A549 (cell line): ENCODE data around the gene NTN5. TPM values are rescaled to one million over a fixed set of nuclear protein-coding genes. Genes with fewer than 3 reads are reported as not detected.

ENCODE experiments used
- ATAC-seq, 2 experiments: fragments of 200-7000 bp in 1 of 2; fragments of >200 bp in 1 of 2; cut with Nextera tagmentation in 1 of 2; cut with Tn5 transposase in 1 of 2; 3 replicates each; pipeline versions ENCODE4 v1.8.0 to v1.9.1; 2018 to 2020; ENCODE audit warnings: mild to moderate bottlenecking in 1 of 2, moderate library complexity in 1 of 2
- CTCF ChIA-PET: fragments of 300-600 bp; sonication (Branson Sonifier 250); formaldehyde crosslinking; extraction: SDS; loops from one replicate; lab custom pipeline; 2021; ENCODE audit warnings: antibody characterized with exemption, inconsistent platforms; lab: Yijun Ruan, JAX
- POLR2A ChIA-PET: fragments of 350-600 bp; formaldehyde crosslinking; extraction: SDS; loops from one replicate; lab custom pipeline; 2021; ENCODE audit warnings: antibody characterized with exemption, inconsistent platforms; lab: Yijun Ruan, JAX
- DNase-seq, 2 experiments: peaks; one replicate each; pipeline versions ENCODE4 v3.0.0 to v3.0.0-alpha.2; 2011 to 2016; ENCODE audit warnings: low read depth in 1 of 2, low spot score in 1 of 2
- FAIRE-seq: peaks from 2 replicates; lab custom pipeline; 2011; peaks lifted over from hg19 to GRCh38; lab: Jason Lieb, UNC
- H3K27ac ChIP-seq, 2 experiments: fragments of >200 bp; sonication (Bioruptor Twin); formaldehyde crosslinking; 3 replicates each; pipeline ENCODE4 v1.5.1; 2016 to 2017
- H3K4me1 ChIP-seq: fragments of >200 bp; sonication (Bioruptor Twin); formaldehyde crosslinking; 3 replicates; pipeline ENCODE4 v1.6.1; 2016
- H3K4me2 ChIP-seq: fragments of >200 bp; sonication (Bioruptor Twin); formaldehyde crosslinking; 3 replicates; pipeline ENCODE4 v1.6.1; 2016
- H3K4me3 ChIP-seq: fragments of >200 bp; sonication (Bioruptor Twin); formaldehyde crosslinking; 3 replicates; pipeline ENCODE4 v1.5.1; 2016
- H3K9me3 ChIP-seq: fragments of >200 bp; sonication (Bioruptor Twin); formaldehyde crosslinking; 3 replicates; pipeline ENCODE4 v1.6.1; 2016
- CBX2 ChIP-seq: fragments of 200-600 bp; sonication (generic); IDR thresholded peaks from 2 replicates; pipeline ENCODE4 v1.6.1; 2016; ENCODE audit warnings: low read depth, mild to moderate bottlenecking, borderline replicate concordance
- CEBPB ChIP-seq, 2 experiments: fragments of >200 bp in 1 of 2; sonication (Bioruptor Twin) in 1 of 2; formaldehyde crosslinking in 1 of 2; IDR thresholded peaks; 2 replicates each; pipeline ENCODE4 v1.6.1; 2012 to 2016
- CHD4 ChIP-seq: fragments of 200-600 bp; sonication (generic); IDR thresholded peaks from 2 replicates; pipeline ENCODE4 v1.6.1; 2016; ENCODE audit warnings: antibody characterized with exemption, mild to moderate bottlenecking, borderline replicate concordance
- EHF ChIP-seq: fragments of 250-450 bp; sonication (Bioruptor Pico); IDR thresholded peaks from 2 replicates; pipeline ENCODE4 v1.5.0; 2020; ENCODE audit warnings: mild to moderate bottlenecking
- FOXS1 ChIP-seq: fragments of 250-450 bp; sonication (Bioruptor Pico); IDR thresholded peaks from 2 replicates; pipeline ENCODE4 v1.5.0; 2020; ENCODE audit warnings: mild to moderate bottlenecking, moderate library complexity
- HDAC2 ChIP-seq: fragments of 200-600 bp; sonication (generic); IDR thresholded peaks from 2 replicates; pipeline ENCODE4 v1.6.1; 2016
- HOXB5 ChIP-seq: fragments of 250-450 bp; sonication (Bioruptor Pico); IDR thresholded peaks from 2 replicates; pipeline ENCODE4 v1.5.0; 2020; ENCODE audit warnings: mild to moderate bottlenecking, moderate library complexity
- JUNB ChIP-seq: fragments of >200 bp; sonication (Bioruptor Twin); formaldehyde crosslinking; IDR thresholded peaks from 2 replicates; pipeline ENCODE4 v1.6.1; 2016
- MAFK ChIP-seq: fragments of 450-650 bp; IDR thresholded peaks from 2 replicates; pipeline ENCODE4 v1.6.1; 2014; ENCODE audit not compliant: partially characterized antibody
- MAZ ChIP-seq: fragments of 150-350 bp; IDR thresholded peaks from 2 replicates; pipeline ENCODE4 v1.6.1; 2014; ENCODE audit warnings: antibody characterized with exemption, low read depth, low read length, borderline replicate concordance
- MYC ChIP-seq: IDR thresholded peaks from 2 replicates; pipeline ENCODE4 v1.6.1; 2012; ENCODE audit warnings: mild to moderate bottlenecking, inconsistent platforms, low read length, improper control_type of control experiment, borderline replicate concordance
- NPAS2 ChIP-seq: fragments of 250-450 bp; sonication (Bioruptor Pico); IDR thresholded peaks from 2 replicates; pipeline ENCODE4 v1.8.0; 2022; ENCODE audit warnings: mild to moderate bottlenecking, moderate library complexity, borderline replicate concordance
- POLR2A ChIP-seq: IDR thresholded peaks from 2 replicates; pipeline ENCODE4 v1.6.1; 2012; ENCODE audit warnings: mild to moderate bottlenecking, low read length
- POLR2AphosphoS2 ChIP-seq: conservative IDR thresholded peaks from 2 replicates; pipeline ENCODE4 v1.6.1; 2012; ENCODE audit warnings: low read length, improper control_type of control experiment, inconsistent platforms
- RFX5 ChIP-seq: fragments of 450-650 bp; IDR thresholded peaks from 2 replicates; pipeline ENCODE4 v1.7.1; 2014; ENCODE audit warnings: antibody characterized with exemption, mild to moderate bottlenecking, moderate library complexity
- RNF2 ChIP-seq: fragments of 200-600 bp; sonication (generic); IDR thresholded peaks from 2 replicates; pipeline ENCODE4 v1.6.1; 2016; ENCODE audit warnings: low read depth, mild to moderate bottlenecking, antibody characterized with exemption, moderate library complexity, borderline replicate concordance
- SMC3 ChIP-seq: fragments of >200 bp; sonication (Bioruptor Twin); formaldehyde crosslinking; IDR thresholded peaks from 3 replicates; pipeline ENCODE4 v1.6.1; 2018; ENCODE audit warnings: inconsistent platforms
- TP53 ChIP-seq: fragments of 250-450 bp; sonication (Bioruptor Pico); IDR thresholded peaks from 2 replicates; pipeline ENCODE4 v1.5.0; 2021; ENCODE audit warnings: mild to moderate bottlenecking, moderate library complexity
- ZC3H11A ChIP-seq: fragments of 450-650 bp; IDR thresholded peaks from 2 replicates; pipeline ENCODE4 v1.6.1; 2014; ENCODE audit warnings: antibody characterized with exemption, mild to moderate bottlenecking
- ZFP36 ChIP-seq: fragments of 450-650 bp; IDR thresholded peaks from 2 replicates; pipeline ENCODE4 v1.6.1; 2014; ENCODE audit warnings: borderline replicate concordance; ENCODE audit not compliant: partially characterized antibody
- ZNF302 ChIP-seq: fragments of 250-450 bp; sonication (Bioruptor Pico); IDR thresholded peaks from 2 replicates; pipeline ENCODE4 v1.9.0; 2021; ENCODE audit warnings: inconsistent platforms, mild to moderate bottlenecking, moderate library complexity
- WGBS: methylation state at CpG from one replicate; pipeline ENCODE4 v1.1.6; 2017; ENCODE audit errors: missing lambda C conversion rate; 5-methylcytosine and 5-hydroxymethylcytosine counted together
- polyA plus RNA-seq, 4 experiments: library from polyadenylated mRNA; depleted of rRNA in 3 of 4; stranded (reverse); fragments of >200 nt; fragmentation: RNase III in 1 of 4; extraction: RNeasy Plus Mini Kit Qiagen cat#74134 plus additional on column Dnase treatment in 1 of 4; gene quantifications; 2 replicates in 3 of 4; 3 replicates in 1 of 4; pipeline ENCODE4 v1.2.3, GENCODE V29; 2011 to 2017
- TF ChIP-seq, protein P1 (sequence below): fragments of >200 bp; sonication (Bioruptor Twin); formaldehyde crosslinking; IDR thresholded peaks from 3 replicates; pipeline ENCODE4 v1.5.1; 2016
- TF ChIP-seq, protein P2 (sequence below): fragments of 150-350 bp; IDR thresholded peaks from 2 replicates; pipeline ENCODE4 v1.6.1; 2014; ENCODE audit warnings: low read depth, mild to moderate bottlenecking, low read length
- TF ChIP-seq, protein P3 (sequence below): fragments of 450-650 bp; IDR thresholded peaks from 2 replicates; pipeline ENCODE4 v1.6.1; 2014; ENCODE audit warnings: antibody characterized with exemption
- TF ChIP-seq, protein P4 (sequence below): fragments of 250-450 bp; sonication (Bioruptor Pico); IDR thresholded peaks from 2 replicates; pipeline ENCODE4 v1.5.0; 2020; ENCODE audit warnings: low read depth, mild to moderate bottlenecking, moderate library complexity

The NTN5 gene
- polyA plus RNA-seq, 2 of the 4 experiments (the other 2 are of a cell fraction), result 0.18 to 0.22 TPM

DNA sequence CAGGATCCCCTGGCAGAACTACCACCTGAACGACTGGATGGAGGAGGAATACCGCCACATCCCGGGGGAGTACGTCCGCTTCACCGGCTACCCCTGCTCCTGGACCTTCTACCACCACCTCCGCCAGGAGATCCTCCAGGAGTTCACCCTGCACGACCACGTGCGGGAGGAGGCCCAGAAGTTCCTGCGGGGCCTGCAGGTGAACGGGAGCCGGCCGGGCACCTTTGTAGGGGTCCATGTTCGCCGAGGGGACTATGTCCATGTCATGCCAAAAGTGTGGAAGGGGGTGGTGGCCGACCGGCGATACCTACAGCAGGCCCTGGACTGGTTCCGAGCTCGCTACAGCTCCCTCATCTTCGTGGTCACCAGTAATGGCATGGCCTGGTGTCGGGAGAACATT, 30.5 kb upstream of the NTN5 start (continued):
- TF ChIP-seq, protein P1, sequence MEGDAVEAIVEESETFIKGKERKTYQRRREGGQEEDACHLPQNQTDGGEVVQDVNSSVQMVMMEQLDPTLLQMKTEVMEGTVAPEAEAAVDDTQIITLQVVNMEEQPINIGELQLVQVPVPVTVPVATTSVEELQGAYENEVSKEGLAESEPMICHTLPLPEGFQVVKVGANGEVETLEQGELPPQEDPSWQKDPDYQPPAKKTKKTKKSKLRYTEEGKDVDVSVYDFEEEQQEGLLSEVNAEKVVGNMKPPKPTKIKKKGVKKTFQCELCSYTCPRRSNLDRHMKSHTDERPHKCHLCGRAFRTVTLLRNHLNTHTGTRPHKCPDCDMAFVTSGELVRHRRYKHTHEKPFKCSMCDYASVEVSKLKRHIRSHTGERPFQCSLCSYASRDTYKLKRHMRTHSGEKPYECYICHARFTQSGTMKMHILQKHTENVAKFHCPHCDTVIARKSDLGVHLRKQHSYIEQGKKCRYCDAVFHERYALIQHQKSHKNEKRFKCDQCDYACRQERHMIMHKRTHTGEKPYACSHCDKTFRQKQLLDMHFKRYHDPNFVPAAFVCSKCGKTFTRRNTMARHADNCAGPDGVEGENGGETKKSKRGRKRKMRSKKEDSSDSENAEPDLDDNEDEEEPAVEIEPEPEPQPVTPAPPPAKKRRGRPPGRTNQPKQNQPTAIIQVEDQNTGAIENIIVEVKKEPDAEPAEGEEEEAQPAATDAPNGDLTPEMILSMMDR, result no peak
- TF ChIP-seq RFX5 (no peak), RNF2 (no peak)
- TF ChIP-seq, protein P2, sequence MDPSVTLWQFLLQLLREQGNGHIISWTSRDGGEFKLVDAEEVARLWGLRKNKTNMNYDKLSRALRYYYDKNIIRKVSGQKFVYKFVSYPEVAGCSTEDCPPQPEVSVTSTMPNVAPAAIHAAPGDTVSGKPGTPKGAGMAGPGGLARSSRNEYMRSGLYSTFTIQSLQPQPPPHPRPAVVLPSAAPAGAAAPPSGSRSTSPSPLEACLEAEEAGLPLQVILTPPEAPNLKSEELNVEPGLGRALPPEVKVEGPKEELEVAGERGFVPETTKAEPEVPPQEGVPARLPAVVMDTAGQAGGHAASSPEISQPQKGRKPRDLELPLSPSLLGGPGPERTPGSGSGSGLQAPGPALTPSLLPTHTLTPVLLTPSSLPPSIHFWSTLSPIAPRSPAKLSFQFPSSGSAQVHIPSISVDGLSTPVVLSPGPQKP, result no peak

DNA sequence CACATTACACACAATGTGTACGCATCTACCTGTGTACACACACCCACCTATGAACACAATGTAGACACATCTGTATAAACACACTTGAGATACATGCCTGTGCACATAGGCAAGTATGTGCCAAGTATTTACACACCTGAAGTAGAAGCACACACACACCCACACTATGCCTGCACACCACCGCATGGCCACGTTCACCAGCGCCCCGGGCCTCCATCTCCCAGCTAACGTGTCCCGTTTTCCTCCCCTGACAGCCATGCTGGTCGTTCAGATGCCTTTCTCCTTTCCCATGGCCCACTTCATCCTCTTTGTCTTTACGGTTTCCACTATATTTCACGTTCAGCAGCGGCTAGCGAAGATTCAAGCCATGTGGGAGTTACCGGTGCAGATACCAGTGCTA, 29.9 kb upstream of the NTN5 start:
- Histone ChIP-seq H3K9me3 (no peaks in the 10 kb centered on the region), H3K4me1 (peaks cover 3% of the 10 kb centered on the region; the same call in 2 of the 3 replicates), H3K4me3 (no peak overlapping the region), H3K4me2 (no peak overlapping the region), H3K27ac (no peak overlapping the region)
- ATAC-seq (no peak), DNase-seq (no peak), FAIRE-seq (no peak)
- WGBS, result 92% methylated on average over 13 of the region's 13 CpGs
- POLR2A ChIA-PET, result no interaction called here
- CTCF ChIA-PET, result interaction anchor here (0.5 to 2.5 kb wide), 5 partner anchors 11 to 544 kb away, joined by 3 to 9 read pairs (median 6); no protein-coding TSS in a partner anchor
- TF ChIP-seq, protein P3, sequence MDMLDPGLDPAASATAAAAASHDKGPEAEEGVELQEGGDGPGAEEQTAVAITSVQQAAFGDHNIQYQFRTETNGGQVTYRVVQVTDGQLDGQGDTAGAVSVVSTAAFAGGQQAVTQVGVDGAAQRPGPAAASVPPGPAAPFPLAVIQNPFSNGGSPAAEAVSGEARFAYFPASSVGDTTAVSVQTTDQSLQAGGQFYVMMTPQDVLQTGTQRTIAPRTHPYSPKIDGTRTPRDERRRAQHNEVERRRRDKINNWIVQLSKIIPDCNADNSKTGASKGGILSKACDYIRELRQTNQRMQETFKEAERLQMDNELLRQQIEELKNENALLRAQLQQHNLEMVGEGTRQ, result no peak
- TF ChIP-seq POLR2A, result no peak
- TF ChIP-seq CBX2, result no peak
- no peak for TF ChIP-seq MYC
- TF ChIP-seq, protein P4, sequence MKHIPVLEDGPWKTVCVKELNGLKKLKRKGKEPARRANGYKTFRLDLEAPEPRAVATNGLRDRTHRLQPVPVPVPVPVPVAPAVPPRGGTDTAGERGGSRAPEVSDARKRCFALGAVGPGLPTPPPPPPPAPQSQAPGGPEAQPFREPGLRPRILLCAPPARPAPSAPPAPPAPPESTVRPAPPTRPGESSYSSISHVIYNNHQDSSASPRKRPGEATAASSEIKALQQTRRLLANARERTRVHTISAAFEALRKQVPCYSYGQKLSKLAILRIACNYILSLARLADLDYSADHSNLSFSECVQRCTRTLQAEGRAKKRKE (CRISPR knock-in tag), result no peak
- no peak for TF ChIP-seq RFX5
- TF ChIP-seq RNF2, result no peak
- TF ChIP-seq ZNF302 (CRISPR knock-in tag), result no peak
- no peak for TF ChIP-seq EHF

DNA sequence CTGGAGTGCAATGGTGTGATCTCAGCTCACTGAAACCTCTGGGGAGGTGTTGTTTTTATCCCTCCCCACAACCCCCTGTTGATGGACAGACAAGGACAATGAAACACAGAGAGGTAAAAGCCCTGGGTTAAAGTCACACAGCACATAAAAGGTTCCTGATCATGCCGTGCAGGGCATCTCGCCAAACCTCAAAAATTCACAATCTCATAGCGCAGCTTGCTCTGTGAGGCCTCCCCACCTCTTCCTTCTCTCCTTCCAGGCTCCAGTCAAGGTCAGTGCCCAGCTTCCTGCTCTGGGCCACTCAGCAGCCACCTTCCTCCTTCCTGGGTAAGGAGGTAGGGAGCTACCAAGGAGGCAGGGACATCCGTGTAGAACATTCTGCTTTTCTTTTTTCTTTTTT, 25.2 kb upstream of the NTN5 start:
- Histone ChIP-seq H3K9me3 (no peaks in the 10 kb centered on the region), H3K4me2 (no peak overlapping the region), H3K27ac (0 out of 6 replicates have a peak overlapping the region, but pooled peaks of 1 of the 2 experiments have one; percentile 2), H3K4me1 (peaks cover 3% of the 10 kb centered on the region; the same call in 2 of the 3 replicates), H3K4me3 (no peak overlapping the region)
- no peak for FAIRE-seq
- DNase-seq, result no peak
- WGBS, result 70% methylated on average over 4 of the region's 4 CpGs
- ChIA-PET CTCF (interaction anchor here (0.6 to 3.5 kb wide), 4 partner anchors 20 to 291 kb away, joined by 3 to 33 read pairs (median 3); no protein-coding TSS in a partner anchor), POLR2A (no interaction called here)
- ATAC-seq, result no peak; a peak in 1 of 6 replicates
- TF ChIP-seq CHD4 (no peak), ZC3H11A (no peak), ZFP36 (no peak), NPAS2 (CRISPR knock-in tag) (no peak), JUNB (no peak), TP53 (CRISPR knock-in tag) (no peak), MAFK (no peak), MAZ (no peak), ZNF302 (CRISPR knock-in tag) (no peak), CBX2 (no peak), CEBPB (IDR thresholded peaks at IDR 0.05) (no peak), POLR2AphosphoS2 (no peak), SMC3 (no peak), FOXS1 (CRISPR knock-in tag) (no peak), HOXB5 (no peak), HDAC2 (no peak)
